ENCODE results near the gene CACNA1C. TPM values are rescaled to one million over a fixed set of nuclear protein-coding genes. Genes with fewer than 3 reads are reported as not detected.

CACNA1C gene
- total RNA-seq, 1 donor from 2014 or later, result 0.51 TPM

GRCh38 chr12:2541631-2542204, 488.9 kb downstream of the CACNA1C start:
- no peak for DNase-seq (ENCODE audit: low read depth in 2 of 2)

GRCh38 chr12:2543801-2544200, 491.0 kb downstream of the CACNA1C start:
- DNase-seq (ENCODE audit: low read depth in 2 of 2), result no peak

GRCh38 chr12:2544230-2544629, 491.4 kb downstream of the CACNA1C start:
- DNase-seq (ENCODE audit: low read depth in 2 of 2), result no peak

GRCh38 chr12:2547273-2548044, 494.7 kb downstream of the CACNA1C start:
- DNase-seq (ENCODE audit: low read depth in 2 of 2), result no peak

GRCh38 chr12:2548081-2548480, 495.3 kb downstream of the CACNA1C start:
- no peak for DNase-seq (ENCODE audit: low read depth in 2 of 2)

- no peak for DNase-seq (ENCODE audit: low read depth in 2 of 2)
Measured at GRCh38 chr12:2550561-2551411, 498.0 kb downstream of the CACNA1C start.

- DNase-seq (ENCODE audit: low read depth in 2 of 2), result no peak
Measured at GRCh38 chr12:2551412-2551900, 498.7 kb downstream of the CACNA1C start.

- DNase-seq (ENCODE audit: low read depth in 2 of 2), result no peak
Measured at GRCh38 chr12:2552000-2552756, 499.4 kb downstream of the CACNA1C start.

- DNase-seq (ENCODE audit: low read depth in 2 of 2), result peak in 1 of 2 donors; percentile 8
Measured at GRCh38 chr12:2553388-2554126, 500.8 kb downstream of the CACNA1C start.

- no peak for DNase-seq (ENCODE audit: low read depth in 2 of 2)
Measured at GRCh38 chr12:2555487-2556082, 502.8 kb downstream of the CACNA1C start.

- DNase-seq (ENCODE audit: low read depth in 2 of 2), result no peak
Measured at GRCh38 chr12:2557597-2557996, 504.8 kb downstream of the CACNA1C start.

GRCh38 chr12:2559931-2560330, 507.1 kb downstream of the CACNA1C start:
- no peak for DNase-seq (ENCODE audit: low read depth in 2 of 2)

- no peak for DNase-seq (ENCODE audit: low read depth in 2 of 2)
Measured at GRCh38 chr12:2560356-2560755, 507.6 kb downstream of the CACNA1C start.

- no peak for DNase-seq (ENCODE audit: low read depth in 2 of 2)
Measured at GRCh38 chr12:2561367-2561766, 508.6 kb downstream of the CACNA1C start.

- DNase-seq (ENCODE audit: low read depth in 2 of 2), result no peak
Measured at GRCh38 chr12:2562400-2562799, 509.6 kb downstream of the CACNA1C start.

- DNase-seq (ENCODE audit: low read depth in 2 of 2), result no peak
Measured at GRCh38 chr12:2563709-2564108, 510.9 kb downstream of the CACNA1C start.

GRCh38 chr12:2566161-2566560, 513.4 kb downstream of the CACNA1C start:
- DNase-seq (ENCODE audit: low read depth in 2 of 2), result no peak

- DNase-seq (ENCODE audit: low read depth in 2 of 2), result no peak
Measured at GRCh38 chr12:2567711-2568110, 514.9 kb downstream of the CACNA1C start.

GRCh38 chr12:2570562-2570961, 517.8 kb downstream of the CACNA1C start:
- DNase-seq (ENCODE audit: low read depth in 2 of 2), result no peak

GRCh38 chr12:2574355-2574935, 521.7 kb downstream of the CACNA1C start:
- no peak for DNase-seq (ENCODE audit: low read depth in 2 of 2)
